K562 (cell line): ENCODE data around the gene OR2V2. TPM values are rescaled to one million over a fixed set of nuclear protein-coding genes. Genes with fewer than 3 reads are reported as not detected.

Experiments used
- CBX2 ChIP-seq: fragments of 200-600 bp; sonication (generic); IDR thresholded peaks from one replicate; pipeline ENCODE4 v1.6.1; 2012; ENCODE audit warnings: mild to moderate bottlenecking, low read length, inconsistent platforms; ENCODE audit not compliant: insufficient read depth, poor library complexity, severe bottlenecking
- CBX3 ChIP-seq, 2 experiments: IDR thresholded peaks; 1 replicate in 1 of 2; 2 replicates in 1 of 2; pipeline ENCODE4 v1.6.1; 2012; ENCODE audit warnings: inconsistent platforms in 2 of 2, low read length in 2 of 2, borderline replicate concordance in 1 of 2, control low read depth in 1 of 2
- DACH1 ChIP-seq: fragments of 450-650 bp; IDR thresholded peaks from 2 replicates; pipeline ENCODE4 v1.6.1; 2018; ENCODE audit not compliant: partially characterized antibody
- DPF2 ChIP-seq: fragments of 450-650 bp; IDR thresholded peaks from 2 replicates; pipeline ENCODE4 v1.6.1; 2016
- GATAD2B ChIP-seq: fragments of 450-650 bp; IDR thresholded peaks from 2 replicates; pipeline ENCODE4 v1.6.1; 2017; ENCODE audit warnings: mild to moderate bottlenecking, borderline replicate concordance
- HMG20B ChIP-seq: fragments of 250-450 bp; sonication (Bioruptor Pico); IDR thresholded peaks from 2 replicates; pipeline ENCODE4 v1.5.0; 2021; ENCODE audit warnings: mild to moderate bottlenecking
- HOMEZ ChIP-seq: fragments of 250-450 bp; sonication (Bioruptor Pico); IDR thresholded peaks from 2 replicates; pipeline ENCODE4 v1.4.0; 2020; ENCODE audit warnings: mild to moderate bottlenecking, moderate library complexity
- JUN ChIP-seq, 2 experiments: sonication (generic) in 1 of 2; formaldehyde crosslinking in 1 of 2; IDR thresholded peaks; 2 replicates each; pipeline versions ENCODE4 v1.6.1 to v1.8.0; 2012 to 2022; ENCODE audit warnings: borderline replicate concordance in 2 of 2, mild to moderate bottlenecking in 2 of 2, improper control_type of control experiment in 1 of 2, low read depth in 1 of 2, low read length in 1 of 2, missing genetic modification reagents in 1 of 2
- JUND ChIP-seq, 2 experiments: IDR thresholded peaks; 2 replicates in 1 of 2; 3 replicates in 1 of 2; pipeline ENCODE4 v1.6.1; 2011; ENCODE audit warnings: borderline replicate concordance in 2 of 2, low read depth in 2 of 2, low read length in 2 of 2, improper control_type of control experiment in 1 of 2, missing biosample characterization in 1 of 2, missing genetic modification characterization in 1 of 2, missing genetic modification reagents in 1 of 2
- KDM4B ChIP-seq, 2 experiments: fragments of 450-650 bp in 1 of 2; sonication (generic) in 1 of 2; IDR thresholded peaks; 2 replicates each; pipeline ENCODE4 v1.6.1; 2016 to 2017; ENCODE audit warnings: borderline replicate concordance in 2 of 2, antibody characterized with exemption in 1 of 2, low read depth in 1 of 2, mild to moderate bottlenecking in 1 of 2
- MBD1 ChIP-seq: fragments of 250-450 bp; sonication (Bioruptor Pico); IDR thresholded peaks from 2 replicates; pipeline ENCODE4 v1.8.0; 2022; ENCODE audit warnings: inconsistent platforms
- MTF1 ChIP-seq: fragments of 250-450 bp; sonication (Bioruptor Pico); IDR thresholded peaks from 2 replicates; pipeline ENCODE4 v1.9.0; 2021; ENCODE audit warnings: moderate library complexity, mild to moderate bottlenecking, inconsistent platforms, borderline replicate concordance
- NFYB ChIP-seq: IDR thresholded peaks from 2 replicates; pipeline ENCODE4 v1.6.1; 2011; ENCODE audit warnings: mild to moderate bottlenecking, moderate library complexity; ENCODE audit not compliant: insufficient read length; ENCODE audit errors: extremely low read depth
- PHF20 ChIP-seq: fragments of 450-650 bp; IDR thresholded peaks from 2 replicates; pipeline ENCODE4 v1.6.1; 2018; ENCODE audit not compliant: partially characterized antibody
- PPARD ChIP-seq: fragments of 250-450 bp; sonication (Bioruptor Pico); IDR thresholded peaks from 2 replicates; pipeline ENCODE4 v1.8.0; 2022; ENCODE audit warnings: inconsistent platforms, mild to moderate bottlenecking, moderate library complexity
- RBM25 ChIP-seq: fragments of 200-400 bp; formaldehyde crosslinking; IDR thresholded peaks from 2 replicates; pipeline ENCODE4 v1.6.1; 2018; ENCODE audit warnings: low read length, low read depth, moderate library complexity; ENCODE audit not compliant: severe bottlenecking
- SMARCB1 ChIP-seq: IDR thresholded peaks from 2 replicates; pipeline ENCODE4 v1.6.1; 2011; ENCODE audit warnings: improper control_type of control experiment, low read depth; ENCODE audit not compliant: insufficient read length
- SREBF1 ChIP-seq: fragments of 150-350 bp; IDR thresholded peaks from 2 replicates; pipeline ENCODE4 v1.6.1; 2014; ENCODE audit warnings: antibody characterized with exemption, low read depth, low read length, borderline replicate concordance
- TAF7 ChIP-seq: fragments of 450-650 bp; IDR thresholded peaks from 2 replicates; pipeline ENCODE4 v1.6.1; 2016; ENCODE audit warnings: missing genetic modification characterization, missing compliant biosample characterization
- TCF3 ChIP-seq: sonication (generic); formaldehyde crosslinking; IDR thresholded peaks from 2 replicates; pipeline ENCODE4 v1.4.0; 2020; ENCODE audit warnings: mild to moderate bottlenecking, missing genetic modification reagents
- ZNF75A ChIP-seq: fragments of 450-650 bp; formaldehyde crosslinking; IDR thresholded peaks from 2 replicates; pipeline ENCODE4 v1.4.0; 2020; ENCODE audit warnings: mild to moderate bottlenecking
- polyA plus RNA-seq, 8 experiments: library from polyadenylated mRNA; depleted of rRNA in 4 of 8; stranded (reverse) in 5 of 8; unstranded in 3 of 8; fragments of >200 nt; fragmentation: Nextera tagmentation in 2 of 8; fragmentation: Illumina TruSeq in 1 of 8; extraction: Ambion mirVana in 2 of 8; extraction: Trizol in 1 of 8; gene quantifications; 2 replicates each; pipeline versions ENCODE4 v1.2.1 to v1.2.3, GENCODE V29; 2011 to 2014; ENCODE audit warnings: inconsistent platforms in 1 of 8, missing spikeins in 1 of 8
- total RNA-seq, 7 experiments: library from RNA; depleted of rRNA in 6 of 7; stranded (reverse); fragments of >200 nt in 6 of 7; fragmentation: Illumina TruSeq in 2 of 7; extraction: Trizol in 2 of 7; gene quantifications; 2 replicates each; pipeline versions ENCODE4 v1.2.1 to v1.2.3, GENCODE V29; 2011 to 2021; ENCODE audit warnings: low replicate concordance in 1 of 7
- TF ChIP-seq, protein P1 (sequence below), 2 experiments: fragments of 450-650 bp in 1 of 2; sonication (generic) in 1 of 2; formaldehyde crosslinking; conservative IDR thresholded peaks; 2 replicates each; pipeline versions ENCODE4 v1.4.0 to v1.8.1; 2020 to 2022; ENCODE audit warnings: mild to moderate bottlenecking in 1 of 2, missing genetic modification reagents in 1 of 2
- TF ChIP-seq, protein P2 (sequence below): fragments of 450-650 bp; formaldehyde crosslinking; IDR thresholded peaks from 2 replicates; pipeline ENCODE4 v1.4.0; 2020; ENCODE audit warnings: mild to moderate bottlenecking, moderate library complexity

OR2V2 gene
- total and polyA plus RNA-seq, 9 of the 15 experiments (the other 6 are each of a cell fraction or from before 2014, with no cell fraction given) = 0.01 TPM; not detected in 8

- TF ChIP-seq MBD1 (no peak), TAF7 (tag) (no peak), PHF20 (no peak), JUND (IDR thresholded peaks at IDR 0.05; ENCODE audit: borderline replicate concordance, low read depth, low read length) (peak; percentile 46; the same call in 1 of the 2 replicates), JUND (tag; IDR thresholded peaks at IDR 0.05; ENCODE audit: borderline replicate concordance, low read depth, low read length) (peak; percentile 32; the same call in 1 of the 3 replicates), HOMEZ (CRISPR knock-in tag) (no peak), CBX3 (IDR thresholded peaks at IDR 0.05; ENCODE audit: borderline replicate concordance in 1 of 2, low read length in 2 of 2) (no peak), DPF2 (0 out of 2 replicates have a peak, but pooled peaks have one; percentile 23), PPARD (CRISPR knock-in tag) (no peak), SMARCB1 (no peak), CBX2 (no peak), RBM25 (no peak), TCF3 (CRISPR knock-in tag) (0 out of 2 replicates have a peak, but pooled peaks have one; percentile 19), MTF1 (CRISPR knock-in tag) (no peak), ZNF75A (CRISPR knock-in tag) (no peak), KDM4B (IDR thresholded peaks at IDR 0.05; ENCODE audit: borderline replicate concordance in 2 of 2, low read depth in 1 of 2) (no peak), DACH1 (no peak), JUN (IDR thresholded peaks at IDR 0.05; ENCODE audit: borderline replicate concordance, low read depth, low read length) (no peak), JUN (CRISPR knock-in tag; IDR thresholded peaks at IDR 0.05; ENCODE audit: borderline replicate concordance) (no peak), GATAD2B (no peak), HMG20B (CRISPR knock-in tag) (no peak), SREBF1 (no peak), NFYB (no peak)
- TF ChIP-seq, protein P1, sequence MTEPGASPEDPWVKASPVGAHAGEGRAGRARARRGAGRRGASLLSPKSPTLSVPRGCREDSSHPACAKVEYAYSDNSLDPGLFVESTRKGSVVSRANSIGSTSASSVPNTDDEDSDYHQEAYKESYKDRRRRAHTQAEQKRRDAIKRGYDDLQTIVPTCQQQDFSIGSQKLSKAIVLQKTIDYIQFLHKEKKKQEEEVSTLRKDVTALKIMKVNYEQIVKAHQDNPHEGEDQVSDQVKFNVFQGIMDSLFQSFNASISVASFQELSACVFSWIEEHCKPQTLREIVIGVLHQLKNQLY (CRISPR knock-in tag; conservative IDR thresholded peaks at IDR 0.05) = no peak
- TF ChIP-seq, protein P2, sequence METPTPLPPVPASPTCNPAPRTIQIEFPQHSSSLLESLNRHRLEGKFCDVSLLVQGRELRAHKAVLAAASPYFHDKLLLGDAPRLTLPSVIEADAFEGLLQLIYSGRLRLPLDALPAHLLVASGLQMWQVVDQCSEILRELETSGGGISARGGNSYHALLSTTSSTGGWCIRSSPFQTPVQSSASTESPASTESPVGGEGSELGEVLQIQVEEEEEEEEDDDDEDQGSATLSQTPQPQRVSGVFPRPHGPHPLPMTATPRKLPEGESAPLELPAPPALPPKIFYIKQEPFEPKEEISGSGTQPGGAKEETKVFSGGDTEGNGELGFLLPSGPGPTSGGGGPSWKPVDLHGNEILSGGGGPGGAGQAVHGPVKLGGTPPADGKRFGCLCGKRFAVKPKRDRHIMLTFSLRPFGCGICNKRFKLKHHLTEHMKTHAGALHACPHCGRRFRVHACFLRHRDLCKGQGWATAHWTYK (CRISPR knock-in tag) = no peak
Observed at GRCh38 chr5:181138258-181138657, 9.1 kb upstream of the OR2V2 start (continued).
